GM19025 (cell line): ENCODE results near the gene ZNF677.
"Not testable (repeated sequence)": the region's sequence is repeated elsewhere in the genome, so short reads cannot be mapped to it uniquely, and the experiment has no call there.

Source experiments
- ATAC-seq: cut with Tn5 transposase; IDR thresholded peaks from one replicate; pipeline ENCODE4 v1.9.1; 2021; ENCODE audit warnings: mild to moderate bottlenecking, low read depth, moderate library complexity; ENCODE audit not compliant: unreplicated experiment

The ZNF677 gene

GRCh38 chr19:53195265-53195903 is 59.3 kb downstream of the ZNF677 start:
- no peak for ATAC-seq

GRCh38 chr19:53193535-53194222 is 61.0 kb downstream of the ZNF677 start:
- no peak for ATAC-seq

GRCh38 chr19:53192771-53193534 is 61.7 kb downstream of the ZNF677 start, which contains the start of gene ZNF665:
Gene ZNF665, minus strand, starts transcription at chr19:53193358. Its CDS starts 10,460 bp downstream, at chr19:53182898.
- no peak for ATAC-seq

- ATAC-seq: no peak
Observed at GRCh38 chr19:53190253-53190652, 64.4 kb downstream of the ZNF677 start.

- ATAC-seq: not testable (repeated sequence)
Observed at GRCh38 chr19:53189691-53190198, 64.9 kb downstream of the ZNF677 start.
